GM12801 (cell line): ENCODE data around the gene OXTR.

Experiments
- TF ChIP-seq, protein P1 (sequence below): IDR thresholded peaks from one replicate; pipeline ENCODE4 v1.5.1; 2011; ENCODE audit warnings: control low read depth; ENCODE audit not compliant: insufficient read length; ENCODE audit errors: extremely low read depth

The OXTR gene

DNA sequence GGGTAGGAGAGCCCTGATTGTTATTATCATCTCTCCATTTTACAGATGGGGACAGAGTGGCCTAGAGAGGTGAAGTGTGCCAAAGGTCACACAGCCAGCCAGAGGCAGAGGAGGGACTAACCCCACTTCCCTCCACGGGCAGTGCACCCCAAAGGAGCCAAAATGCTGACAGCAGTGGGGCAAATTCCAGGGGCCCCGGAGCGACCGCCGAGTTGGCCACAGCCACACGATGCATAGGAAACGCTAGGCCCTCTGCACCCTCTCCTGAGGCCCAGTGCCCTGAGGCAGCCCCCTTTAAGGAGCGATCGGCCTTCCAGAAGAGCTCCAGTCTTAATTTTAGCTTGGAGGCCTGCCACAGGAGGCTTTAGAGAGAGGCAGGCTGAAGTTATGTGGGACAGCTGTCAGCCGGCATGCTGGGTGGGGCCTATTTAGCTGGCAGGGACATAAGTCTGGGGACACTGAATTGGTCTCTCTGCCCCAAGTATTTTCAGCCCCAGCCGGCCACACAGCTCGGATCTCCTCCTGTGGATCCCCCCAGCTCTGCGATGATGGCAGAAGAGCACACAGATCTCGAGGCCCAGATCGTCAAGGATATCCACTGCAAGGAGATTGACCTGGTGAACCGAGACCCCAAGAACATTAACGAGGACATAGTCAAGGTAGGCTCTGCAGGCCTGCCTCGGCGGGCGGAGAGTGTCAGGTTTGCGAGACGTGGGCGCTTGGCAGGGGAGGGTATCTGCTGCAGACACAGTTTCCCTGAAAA, 35.9 kb downstream of the OXTR start, which contains the start of gene CAV3:
Gene CAV3 (plus strand): TSS at position 471 of the 763 bp plus-strand sequence. CDS start 75 bp downstream, at position 546.
- TF ChIP-seq, protein P1, sequence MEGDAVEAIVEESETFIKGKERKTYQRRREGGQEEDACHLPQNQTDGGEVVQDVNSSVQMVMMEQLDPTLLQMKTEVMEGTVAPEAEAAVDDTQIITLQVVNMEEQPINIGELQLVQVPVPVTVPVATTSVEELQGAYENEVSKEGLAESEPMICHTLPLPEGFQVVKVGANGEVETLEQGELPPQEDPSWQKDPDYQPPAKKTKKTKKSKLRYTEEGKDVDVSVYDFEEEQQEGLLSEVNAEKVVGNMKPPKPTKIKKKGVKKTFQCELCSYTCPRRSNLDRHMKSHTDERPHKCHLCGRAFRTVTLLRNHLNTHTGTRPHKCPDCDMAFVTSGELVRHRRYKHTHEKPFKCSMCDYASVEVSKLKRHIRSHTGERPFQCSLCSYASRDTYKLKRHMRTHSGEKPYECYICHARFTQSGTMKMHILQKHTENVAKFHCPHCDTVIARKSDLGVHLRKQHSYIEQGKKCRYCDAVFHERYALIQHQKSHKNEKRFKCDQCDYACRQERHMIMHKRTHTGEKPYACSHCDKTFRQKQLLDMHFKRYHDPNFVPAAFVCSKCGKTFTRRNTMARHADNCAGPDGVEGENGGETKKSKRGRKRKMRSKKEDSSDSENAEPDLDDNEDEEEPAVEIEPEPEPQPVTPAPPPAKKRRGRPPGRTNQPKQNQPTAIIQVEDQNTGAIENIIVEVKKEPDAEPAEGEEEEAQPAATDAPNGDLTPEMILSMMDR, result no peak

DNA sequence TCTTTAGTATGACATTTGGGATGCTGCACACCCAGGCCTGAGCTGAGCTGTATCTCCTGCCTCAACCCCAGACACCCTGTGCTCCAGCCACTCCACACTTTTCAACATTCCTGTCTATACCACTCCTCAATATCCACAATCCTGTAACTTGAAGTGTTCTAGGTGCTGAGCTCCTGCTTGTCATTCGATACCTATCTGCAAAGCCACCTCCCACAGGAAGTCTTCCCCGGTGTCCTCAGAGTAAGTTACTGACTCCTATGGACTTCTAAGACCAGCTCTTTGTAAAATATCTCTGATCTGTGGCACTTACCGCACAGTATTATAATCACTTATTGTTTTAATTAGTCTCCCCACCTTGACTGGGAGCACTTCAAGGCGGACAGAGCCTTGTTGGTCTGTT, 37.0 kb downstream of the OXTR start:
- TF ChIP-seq, protein P1, result no peak

DNA sequence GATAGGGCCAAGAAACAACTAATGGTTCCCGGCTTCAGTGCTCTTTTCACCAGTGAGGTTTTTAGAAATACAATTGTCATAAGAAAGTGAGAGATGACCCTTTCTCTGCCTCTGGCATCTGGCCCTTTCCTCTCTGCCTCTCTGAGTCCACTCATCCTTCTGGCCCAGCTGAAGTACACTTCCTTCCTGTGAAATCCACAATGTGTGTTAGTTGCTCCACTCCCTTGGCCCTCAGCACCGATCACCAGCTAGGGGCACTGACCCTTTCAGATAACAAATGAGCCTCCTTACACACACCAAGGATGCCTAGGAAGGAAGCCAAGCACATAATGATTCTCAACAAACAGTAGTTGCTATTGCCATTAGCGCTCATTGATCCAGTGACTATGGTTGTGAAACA, 38.8 kb downstream of the OXTR start:
- TF ChIP-seq, protein P1, result no peak

DNA sequence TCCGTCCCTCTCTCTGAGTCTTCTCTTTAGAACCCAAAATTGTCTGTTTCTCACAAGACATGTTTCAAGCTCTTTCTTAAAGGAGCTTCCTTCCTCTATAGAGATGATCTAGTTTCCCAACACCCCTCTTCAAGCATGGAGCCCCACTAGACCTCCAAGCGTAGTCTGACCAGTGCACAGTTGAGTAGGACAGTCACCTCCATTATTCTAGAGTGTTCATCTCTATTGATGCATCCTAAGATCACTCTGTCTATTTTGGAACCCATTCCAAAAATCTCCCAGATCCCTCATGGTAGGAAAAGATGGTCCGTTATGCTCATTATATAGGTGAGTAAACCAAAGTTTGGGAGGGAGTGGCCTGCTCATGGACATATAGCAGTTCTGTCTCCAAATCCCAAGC, 39.9 kb downstream of the OXTR start:
- TF ChIP-seq, protein P1, result no peak

DNA sequence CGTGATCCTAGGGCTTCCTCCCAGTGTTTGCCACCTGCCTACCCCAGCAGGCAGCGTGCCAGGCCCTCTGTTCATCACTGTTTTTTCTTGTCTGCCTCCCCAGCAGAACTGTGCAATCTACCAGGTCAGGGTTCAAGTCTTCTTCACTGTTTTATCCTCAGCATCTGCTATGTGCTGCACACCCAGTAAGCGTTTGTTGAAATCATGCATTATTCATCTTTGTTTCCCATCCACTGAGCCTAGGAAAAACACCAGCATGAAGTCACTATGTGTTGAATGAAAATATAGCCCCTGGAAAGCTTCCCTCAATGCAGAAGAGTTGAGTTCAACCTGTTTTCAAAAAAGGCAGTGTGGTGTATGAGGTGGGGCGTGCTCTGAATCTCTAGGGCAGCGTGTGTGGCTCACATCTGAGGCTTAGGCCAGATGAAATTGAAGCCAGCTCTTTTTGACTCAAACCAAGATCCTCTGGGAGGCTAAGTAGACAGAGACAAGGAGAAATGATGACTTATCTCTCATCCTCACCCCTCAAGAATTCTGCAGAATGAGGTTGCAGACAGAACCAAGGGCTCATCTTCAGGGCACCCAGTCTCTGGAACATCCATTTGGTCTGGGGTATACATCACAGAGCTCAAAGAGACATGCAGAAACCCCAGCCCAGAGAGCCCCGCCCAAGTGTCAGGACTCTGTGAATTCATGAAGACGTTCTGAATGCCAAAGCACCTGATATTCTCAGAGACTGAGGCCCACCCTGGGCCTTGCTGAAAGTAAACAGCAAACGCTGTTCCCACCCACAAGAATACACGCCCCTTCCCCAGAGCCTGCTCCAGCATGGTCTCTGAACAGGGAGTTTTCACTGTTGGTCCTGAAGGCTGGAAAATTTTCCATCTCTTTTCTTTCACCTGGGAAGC, 41.6 kb downstream of the OXTR start:
- TF ChIP-seq, protein P1, result no peak

DNA sequence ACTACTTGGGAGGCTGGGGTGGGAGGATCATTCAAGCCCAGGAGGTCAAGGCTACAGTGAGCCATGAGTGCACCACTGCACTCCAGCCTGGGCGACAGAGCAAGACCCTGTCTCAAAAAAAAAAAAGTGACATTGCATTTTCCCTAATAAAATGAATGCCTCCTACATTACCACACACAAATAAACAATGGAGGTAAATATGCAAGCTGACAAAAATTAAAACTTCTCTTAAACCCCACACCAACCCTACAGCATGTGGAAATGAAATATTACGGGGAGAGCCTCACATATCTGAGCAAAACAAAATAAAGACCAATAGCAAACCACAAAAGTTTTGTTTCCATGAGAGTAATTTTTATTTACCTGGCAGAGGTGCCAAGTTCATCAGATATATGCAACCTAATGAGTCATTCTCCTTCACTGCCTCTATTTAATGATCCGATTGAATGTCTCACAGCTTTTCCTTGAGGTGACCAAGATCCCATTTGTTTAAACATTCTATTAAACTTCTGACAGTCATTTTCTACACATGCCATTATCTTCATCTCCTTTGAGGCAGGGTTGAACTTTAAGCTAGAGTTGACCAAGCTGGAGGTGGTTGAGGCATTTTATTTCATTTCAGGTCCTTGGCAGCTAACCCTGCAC, 45.2 kb downstream of the OXTR start:
- TF ChIP-seq, protein P1, result no peak

DNA sequence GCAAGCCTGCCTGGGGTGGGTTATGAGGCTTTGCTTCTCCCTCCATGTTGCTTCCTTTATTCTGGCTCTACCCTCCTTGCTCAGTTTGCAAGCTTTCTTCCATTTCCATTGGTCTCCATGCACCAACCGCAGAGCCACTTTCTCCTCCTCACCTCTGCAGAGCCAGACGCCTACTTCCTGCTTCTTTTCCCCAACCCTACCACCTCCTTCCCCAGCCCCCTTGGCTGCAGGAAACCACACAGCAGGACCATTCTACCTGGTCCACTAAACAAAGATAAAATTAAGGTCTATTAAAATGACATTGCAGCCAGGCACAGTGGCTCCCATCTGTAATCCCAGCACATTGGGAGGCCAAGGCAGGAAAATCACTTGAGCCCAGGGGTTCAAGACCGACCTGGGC, 45.8 kb downstream of the OXTR start:
- TF ChIP-seq, protein P1, result no peak
